Esophagus muscularis mucosa (tissue), 4 donors: ENCODE results near the gene TES.

Experiments used
- CTCF ChIP-seq, 3 experiments: fragments of 200-600 bp in 2 of 3; fragments of 450-650 bp in 1 of 3; sonication (generic) in 2 of 3; IDR thresholded peaks; one replicate each; pipeline ENCODE4 v1.5.1; 2017 to 2019; ENCODE audit warnings: antibody characterized with exemption in 3 of 3, mild to moderate bottlenecking in 2 of 3, moderate library complexity in 1 of 3
- EP300 ChIP-seq: sonication (generic); formaldehyde crosslinking; IDR thresholded peaks from one replicate; pipeline ENCODE4 v1.6.1; 2017; ENCODE audit warnings: antibody characterized with exemption
- POLR2A ChIP-seq: fragments of 450-650 bp; IDR thresholded peaks from one replicate; pipeline ENCODE4 v1.6.1; 2017; ENCODE audit warnings: antibody characterized with exemption, moderate library complexity, mild to moderate bottlenecking, low read depth
- POLR2AphosphoS5 ChIP-seq, 2 donors: sonication (generic); formaldehyde crosslinking; IDR thresholded peaks; one replicate each; pipeline ENCODE4 v1.6.1; 2017; ENCODE audit warnings: antibody characterized with exemption in 2 of 2

- no peak for TF ChIP-seq CTCF (IDR thresholded peaks at IDR 0.05)
- TF ChIP-seq POLR2A: no peak
- no peak for TF ChIP-seq EP300
- no peak for TF ChIP-seq POLR2AphosphoS5 (IDR thresholded peaks at IDR 0.05)
Measured at GRCh38 chr7:116246357-116246756, 36.0 kb downstream of the TES start.
